DOHH2 (cell line): Measurements from ENCODE around the gene TEPSIN.

Experiments used
- EZH2phosphoT487 ChIP-seq: fragments of 200-600 bp; sonication (generic); IDR thresholded peaks from 2 replicates; pipeline ENCODE4 v1.6.1; 2017; ENCODE audit warnings: borderline replicate concordance, mild to moderate bottlenecking, antibody characterized with exemption, low read length, moderate library complexity, mixed read lengths
- TF ChIP-seq, protein P1 (sequence below): fragments of 200-600 bp; sonication (generic); IDR thresholded peaks from one replicate; pipeline ENCODE4 v1.5.1; 2014; ENCODE audit warnings: antibody characterized with exemption, mild to moderate bottlenecking, low read depth, low read length; ENCODE audit not compliant: poor library complexity, severe bottlenecking

DNA sequence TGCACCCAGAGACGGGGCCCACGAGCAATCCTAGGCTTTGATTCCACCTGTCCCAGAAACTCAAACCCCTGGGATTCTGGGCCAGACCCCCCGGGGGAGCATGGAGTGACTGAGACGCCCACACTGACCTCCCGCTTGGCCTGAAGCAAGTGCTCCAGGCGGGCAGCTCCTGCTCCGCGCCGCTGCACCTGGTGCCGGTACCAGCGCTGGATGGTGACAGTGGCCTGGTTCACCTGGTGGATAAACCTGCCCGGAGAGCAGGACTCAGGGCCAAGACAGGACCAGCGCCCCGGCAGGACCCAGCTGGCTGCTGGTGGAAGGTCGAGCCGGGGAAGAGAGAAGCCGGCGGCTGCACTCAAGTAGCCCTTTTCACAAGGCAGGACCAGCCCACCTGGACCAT is 38.7 kb downstream of the TEPSIN start:
- TF ChIP-seq, protein P1, sequence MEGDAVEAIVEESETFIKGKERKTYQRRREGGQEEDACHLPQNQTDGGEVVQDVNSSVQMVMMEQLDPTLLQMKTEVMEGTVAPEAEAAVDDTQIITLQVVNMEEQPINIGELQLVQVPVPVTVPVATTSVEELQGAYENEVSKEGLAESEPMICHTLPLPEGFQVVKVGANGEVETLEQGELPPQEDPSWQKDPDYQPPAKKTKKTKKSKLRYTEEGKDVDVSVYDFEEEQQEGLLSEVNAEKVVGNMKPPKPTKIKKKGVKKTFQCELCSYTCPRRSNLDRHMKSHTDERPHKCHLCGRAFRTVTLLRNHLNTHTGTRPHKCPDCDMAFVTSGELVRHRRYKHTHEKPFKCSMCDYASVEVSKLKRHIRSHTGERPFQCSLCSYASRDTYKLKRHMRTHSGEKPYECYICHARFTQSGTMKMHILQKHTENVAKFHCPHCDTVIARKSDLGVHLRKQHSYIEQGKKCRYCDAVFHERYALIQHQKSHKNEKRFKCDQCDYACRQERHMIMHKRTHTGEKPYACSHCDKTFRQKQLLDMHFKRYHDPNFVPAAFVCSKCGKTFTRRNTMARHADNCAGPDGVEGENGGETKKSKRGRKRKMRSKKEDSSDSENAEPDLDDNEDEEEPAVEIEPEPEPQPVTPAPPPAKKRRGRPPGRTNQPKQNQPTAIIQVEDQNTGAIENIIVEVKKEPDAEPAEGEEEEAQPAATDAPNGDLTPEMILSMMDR, result no peak
- no peak for TF ChIP-seq EZH2phosphoT487
